Esophagus muscularis mucosa (tissue), 4 donors: ENCODE data around the gene KIF26B. TPM values are rescaled to one million over a fixed set of nuclear protein-coding genes. Genes with fewer than 3 reads are reported as not detected.

Experiments
- DNase-seq: peaks from one replicate; pipeline ENCODE4 v3.0.0-alpha.2; 2017; ENCODE audit errors: extremely low spot score
- H3K27ac ChIP-seq, 4 donors: fragments of 200-600 bp; sonication (generic); replicated peaks in 1 of 4; 1 replicate in 3 of 4; 2 replicates in 1 of 4; pipeline ENCODE4 v1.5.1; 2016 to 2019; ENCODE audit warnings: mild to moderate bottlenecking in 1 of 4
- H3K27me3 ChIP-seq, 4 donors: fragments of 200-600 bp; sonication (generic); one replicate each; pipeline versions ENCODE4 v1.5.1 to v1.6.0; 2016 to 2019
- H3K36me3 ChIP-seq, 4 donors: fragments of 200-600 bp; sonication (generic); one replicate each; pipeline ENCODE4 v1.5.1; 2016 to 2019
- H3K4me1 ChIP-seq, 4 donors: fragments of 200-600 bp; sonication (generic); one replicate each; pipeline ENCODE4 v1.5.1; 2016 to 2019
- H3K4me3 ChIP-seq, 4 donors: fragments of 200-600 bp; sonication (generic); 1 replicate in 2 of 4; 2 replicates in 2 of 4; pipeline ENCODE4 v1.5.1; 2016 to 2019; ENCODE audit warnings: mild to moderate bottlenecking in 4 of 4, moderate library complexity in 1 of 4
- H3K9me3 ChIP-seq, 4 donors: fragments of 200-600 bp; sonication (generic); 1 replicate in 3 of 4; 2 replicates in 1 of 4; pipeline ENCODE4 v1.5.1; 2016 to 2019
- CTCF ChIP-seq, 3 experiments: fragments of 200-600 bp in 2 of 3; fragments of 450-650 bp in 1 of 3; sonication (generic) in 2 of 3; IDR thresholded peaks; one replicate each; pipeline ENCODE4 v1.5.1; 2017 to 2019; ENCODE audit warnings: antibody characterized with exemption in 3 of 3, mild to moderate bottlenecking in 2 of 3, moderate library complexity in 1 of 3
- EP300 ChIP-seq: sonication (generic); formaldehyde crosslinking; IDR thresholded peaks from one replicate; pipeline ENCODE4 v1.6.1; 2017; ENCODE audit warnings: antibody characterized with exemption
- POLR2A ChIP-seq: fragments of 450-650 bp; IDR thresholded peaks from one replicate; pipeline ENCODE4 v1.6.1; 2017; ENCODE audit warnings: antibody characterized with exemption, moderate library complexity, mild to moderate bottlenecking, low read depth
- POLR2AphosphoS5 ChIP-seq, 2 donors: sonication (generic); formaldehyde crosslinking; IDR thresholded peaks; one replicate each; pipeline ENCODE4 v1.6.1; 2017; ENCODE audit warnings: antibody characterized with exemption in 2 of 2
- WGBS: methylation state at CpG from one replicate; pipeline ENCODE4 v1.1.5; 2018; 5-methylcytosine and 5-hydroxymethylcytosine counted together
- intact Hi-C: fragments of 100-400 bp; cut with DNase I; formaldehyde crosslinking; loops from one replicate; pipeline ENCODE4 v1.15.1; 2023
- total RNA-seq, 4 donors: library from RNA; depleted of rRNA; stranded (reverse); fragments of >200 nt; gene quantifications; one replicate each; pipeline versions ENCODE4 v1.1.0 to v1.2.1, GENCODE V29; 2016

The KIF26B gene
- total RNA-seq, 4 donors from 2014 or later: 0.13 to 3.7 (median 1.3) TPM

- no peak for DNase-seq
Measured at GRCh38 chr1:245158913-245159312, 4.1 kb downstream of the KIF26B start.

GRCh38 chr1:245160288-245160687 lies 5.5 kb downstream of the KIF26B start:
- no peaks in the 10 kb centered on the region for H3K36me3 ChIP-seq
- DNase-seq: no peak
- H3K4me1 ChIP-seq: peaks cover 17 to 20% (median 20%) of the 10 kb centered on the region in 4 donors
- 72% methylated on average over 5 of the region's 5 CpGs for WGBS
- H3K9me3 ChIP-seq: no peaks in the 10 kb centered on the region
- H3K27me3 ChIP-seq: peaks cover 0 to 32% (median 10%) of the 10 kb centered on the region in 4 donors
- H3K4me3 ChIP-seq: no peak overlapping the region
- no peak for TF ChIP-seq POLR2A
- TF ChIP-seq POLR2AphosphoS5 (IDR thresholded peaks at IDR 0.05): no peak
- no peak for TF ChIP-seq CTCF (IDR thresholded peaks at IDR 0.05)
- no peak for TF ChIP-seq EP300
- no peak overlapping the region for H3K27ac ChIP-seq
- intact Hi-C loops: no loop called here

More at GRCh38 chr1:245158913-245159312, 4.1 kb downstream of the KIF26B start:
- intact Hi-C loops: loop anchor here (10.0 kb wide), 3 partner anchors 956 to 1546 kb away; no protein-coding TSS in a partner anchor
- no peak overlapping the region for H3K4me3 ChIP-seq
- 91% methylated on average over 3 of the region's 3 CpGs for WGBS
- no peaks in the 10 kb centered on the region for H3K9me3 ChIP-seq
- H3K36me3 ChIP-seq: no peaks in the 10 kb centered on the region
- peaks cover 29 to 34% (median 33%) of the 10 kb centered on the region in 4 donors for H3K4me1 ChIP-seq
- no peak for TF ChIP-seq CTCF (IDR thresholded peaks at IDR 0.05)
- TF ChIP-seq POLR2AphosphoS5 (IDR thresholded peaks at IDR 0.05): no peak
- no peak for TF ChIP-seq EP300
- TF ChIP-seq POLR2A: no peak
- peaks cover 0 to 39% (median 12%) of the 10 kb centered on the region in 4 donors for H3K27me3 ChIP-seq
- no peak overlapping the region for H3K27ac ChIP-seq

GRCh38 chr1:245160741-245161400 lies 6.1 kb downstream of the KIF26B start:
- Histone ChIP-seq H3K36me3 (no peaks in the 10 kb centered on the region), H3K4me1 (peaks cover 11 to 17% (median 14%) of the 10 kb centered on the region in 4 donors), H3K27me3 (peaks cover 0 to 32% (median 7%) of the 10 kb centered on the region in 4 donors), H3K4me3 (no peak overlapping the region), H3K27ac (no peak overlapping the region), H3K9me3 (no peaks in the 10 kb centered on the region)
- WGBS: 75% methylated on average over 6 of the region's 6 CpGs
- intact Hi-C loops: no loop called here
- no peak for DNase-seq
- TF ChIP-seq EP300 (no peak), POLR2AphosphoS5 (IDR thresholded peaks at IDR 0.05) (no peak)

GRCh38 chr1:245161866-245162265 lies 7.1 kb downstream of the KIF26B start:
- no peak overlapping the region for H3K27ac ChIP-seq
- peaks cover 3 to 15% (median 11%) of the 10 kb centered on the region in 4 donors for H3K4me1 ChIP-seq
- TF ChIP-seq POLR2A (no peak), CTCF (IDR thresholded peaks at IDR 0.05) (no peak), EP300 (no peak), POLR2AphosphoS5 (IDR thresholded peaks at IDR 0.05) (no peak)
- intact Hi-C loops: no loop called here
- H3K4me3 ChIP-seq: no peak overlapping the region
- H3K9me3 ChIP-seq: no peaks in the 10 kb centered on the region
- DNase-seq: no peak
- WGBS: 86% methylated on average over 8 of the region's 8 CpGs
- peaks cover 0 to 24% (median 3%) of the 10 kb centered on the region in 4 donors for H3K27me3 ChIP-seq
- no peaks in the 10 kb centered on the region for H3K36me3 ChIP-seq

GRCh38 chr1:245166471-245166885 lies 11.7 kb downstream of the KIF26B start:
- Histone ChIP-seq H3K27me3 (peaks cover 0 to 23% (median 0%) of the 10 kb centered on the region in 4 donors), H3K4me3 (peak overlapping the region; percentile 35 to 42 (median 39)), H3K36me3 (no peaks in the 10 kb centered on the region), H3K4me1 (peaks cover 0 to 10% (median 7%) of the 10 kb centered on the region in 4 donors), H3K9me3 (no peaks in the 10 kb centered on the region), H3K27ac (no peak overlapping the region)
- TF ChIP-seq POLR2AphosphoS5 (IDR thresholded peaks at IDR 0.05) (no peak), POLR2A (no peak), CTCF (IDR thresholded peaks at IDR 0.05) (no peak), EP300 (no peak)
- intact Hi-C loops: no loop called here
- WGBS: 18% methylated on average over 10 of the region's 10 CpGs
- no peak for DNase-seq
